ENCODE data around the gene NELL2.

NELL2 gene

DNA sequence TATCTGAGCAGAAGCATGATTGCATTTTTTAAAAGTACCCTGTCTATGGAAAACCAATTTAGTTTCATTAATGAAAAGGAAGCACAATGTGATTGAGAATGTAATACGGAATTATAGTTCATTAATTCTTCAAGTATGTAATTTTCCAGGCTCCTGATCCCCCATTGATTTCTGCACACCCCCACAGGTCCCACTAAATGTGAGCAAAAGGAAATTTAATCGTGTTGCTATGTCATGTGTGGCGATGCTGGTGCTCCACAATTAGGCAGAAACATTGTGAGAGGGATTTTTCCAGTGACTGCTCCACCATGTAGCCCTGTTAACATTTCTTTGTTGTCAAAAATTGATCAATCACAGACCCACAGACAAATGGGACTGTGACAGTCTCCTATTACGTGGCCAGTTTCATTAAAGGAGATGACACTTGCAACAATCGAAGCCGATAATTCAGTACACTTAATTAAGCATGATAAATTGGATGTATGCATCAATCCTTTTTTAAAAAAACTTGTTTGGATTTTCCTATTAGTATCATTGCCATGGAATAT is 306.0 kb downstream of the NELL2 start:
- Histone ChIP-seq H3K9me3 (ENCODE audit: control insufficient read depth in 1 of 2, low read length in 2 of 2) (no peaks in the 10 kb centered on the region), H3K4me3 (ENCODE audit: low read depth in 1 of 2, low read length in 2 of 2) (no peak overlapping the region), H3K4me1 (ENCODE audit: control insufficient read depth in 1 of 2, insufficient read depth in 2 of 2, low read length in 2 of 2) (no peaks in the 10 kb centered on the region), H3K27me3 (ENCODE audit: control insufficient read depth in 1 of 2, insufficient read depth in 2 of 2, low read length in 2 of 2) (no peaks in the 10 kb centered on the region), H3K27ac (ENCODE audit: low read depth, low read length) (no peak overlapping the region), H3K9ac (ENCODE audit: low read depth in 1 of 2, low read length in 2 of 2) (no peak overlapping the region), H3K36me3 (ENCODE audit: control insufficient read depth in 1 of 2, insufficient read depth in 2 of 2, low read length in 2 of 2) (no peaks in the 10 kb centered on the region)

DNA sequence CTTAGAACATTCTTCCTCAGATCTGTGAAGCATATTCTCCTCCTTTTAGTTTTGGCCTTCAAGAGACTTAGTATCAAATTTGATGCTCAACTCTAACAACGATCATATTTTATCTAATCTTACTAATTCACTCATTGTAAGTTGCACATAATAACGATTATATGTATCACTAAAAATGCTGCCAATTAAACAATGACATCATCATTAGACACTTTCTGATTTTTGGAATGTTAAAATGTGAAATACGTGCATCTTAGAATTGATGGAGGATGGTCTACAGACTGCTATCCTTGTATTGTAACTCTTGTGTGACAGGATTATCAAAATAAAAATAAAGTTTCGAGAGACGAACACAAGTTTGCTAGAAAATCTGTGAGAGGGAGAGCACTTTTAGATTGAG is 311.0 kb downstream of the NELL2 start:
- Histone ChIP-seq H3K27ac (ENCODE audit: low read depth, low read length) (no peak overlapping the region), H3K27me3 (ENCODE audit: control insufficient read depth in 1 of 2, insufficient read depth in 2 of 2, low read length in 2 of 2) (no peaks in the 10 kb centered on the region), H3K4me3 (ENCODE audit: low read depth in 1 of 2, low read length in 2 of 2) (no peak overlapping the region), H3K9ac (ENCODE audit: low read depth in 1 of 2, low read length in 2 of 2) (no peak overlapping the region), H3K9me3 (ENCODE audit: control insufficient read depth in 1 of 2, low read length in 2 of 2) (no peaks in the 10 kb centered on the region), H3K36me3 (ENCODE audit: control insufficient read depth in 1 of 2, insufficient read depth in 2 of 2, low read length in 2 of 2) (no peaks in the 10 kb centered on the region), H3K4me1 (ENCODE audit: control insufficient read depth in 1 of 2, insufficient read depth in 2 of 2, low read length in 2 of 2) (no peaks in the 10 kb centered on the region)

- Histone ChIP-seq H3K36me3 (ENCODE audit: control insufficient read depth in 1 of 2, insufficient read depth in 2 of 2, low read length in 2 of 2) (no peaks in the 10 kb centered on the region), H3K27me3 (ENCODE audit: control insufficient read depth in 1 of 2, insufficient read depth in 2 of 2, low read length in 2 of 2) (no peaks in the 10 kb centered on the region), H3K4me3 (ENCODE audit: low read depth in 1 of 2, low read length in 2 of 2) (no peak overlapping the region), H3K27ac (ENCODE audit: low read depth, low read length) (no peak overlapping the region), H3K9me3 (ENCODE audit: control insufficient read depth in 1 of 2, low read length in 2 of 2) (no peaks in the 10 kb centered on the region), H3K4me1 (ENCODE audit: control insufficient read depth in 1 of 2, insufficient read depth in 2 of 2, low read length in 2 of 2) (no peaks in the 10 kb centered on the region), H3K9ac (ENCODE audit: low read depth in 1 of 2, low read length in 2 of 2) (no peak overlapping the region)
Observed at GRCh38 chr12:44563486-44563885, 312.6 kb downstream of the NELL2 start.

DNA sequence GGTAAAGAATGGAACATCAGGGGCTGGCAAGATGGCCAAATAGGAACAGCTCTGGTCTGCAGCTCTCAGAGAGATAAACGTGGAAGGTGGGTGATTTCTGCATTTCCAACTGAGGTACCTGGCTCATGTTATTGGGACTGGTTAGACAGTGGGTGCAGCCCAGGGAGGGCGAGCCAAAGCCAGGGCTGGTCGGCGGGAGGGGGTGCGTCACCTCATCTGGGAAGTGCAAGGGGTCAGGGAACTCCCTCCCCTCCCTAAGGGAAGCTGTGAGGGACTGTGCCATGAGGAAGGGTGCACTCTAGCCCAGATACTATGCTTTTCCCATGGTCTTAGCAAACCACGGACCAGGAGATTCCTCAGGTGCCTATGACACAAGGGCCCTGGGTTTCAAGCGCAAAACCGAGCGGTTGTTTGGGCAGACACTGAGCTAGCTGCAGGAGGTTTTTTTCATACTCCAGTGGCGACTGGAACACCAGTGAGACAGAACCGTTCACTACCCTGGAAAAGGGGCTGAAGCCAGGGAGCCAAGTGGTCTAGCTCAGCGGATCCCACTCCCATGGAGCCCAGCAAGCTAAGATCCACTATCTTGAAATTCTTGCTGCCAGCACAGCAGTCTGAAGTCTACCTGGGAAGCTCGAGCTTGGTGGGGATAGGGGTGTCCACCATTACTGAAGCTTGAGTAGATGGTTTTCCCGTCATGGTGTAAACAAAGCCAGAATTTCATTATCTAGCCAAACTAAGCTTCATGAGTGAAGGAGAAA is 317.6 kb downstream of the NELL2 start:
- H3K9ac ChIP-seq (ENCODE audit: low read depth in 1 of 2, low read length in 2 of 2), result no peak overlapping the region
- H3K9me3 ChIP-seq (ENCODE audit: control insufficient read depth in 1 of 2, low read length in 2 of 2), result no peaks in the 10 kb centered on the region
- H3K4me3 ChIP-seq (ENCODE audit: low read depth in 1 of 2, low read length in 2 of 2), result no peak overlapping the region

GRCh38 chr12:44555454-44555853 is 320.7 kb downstream of the NELL2 start:
- H3K9ac ChIP-seq (ENCODE audit: low read depth in 1 of 2, low read length in 2 of 2), result no peak overlapping the region
- no peaks in the 10 kb centered on the region for H3K4me1 ChIP-seq (ENCODE audit: control insufficient read depth in 1 of 2, insufficient read depth in 2 of 2, low read length in 2 of 2)
- H3K36me3 ChIP-seq (ENCODE audit: control insufficient read depth in 1 of 2, insufficient read depth in 2 of 2, low read length in 2 of 2), result no peaks in the 10 kb centered on the region
- H3K27ac ChIP-seq (ENCODE audit: low read depth, low read length), result no peak overlapping the region
- no peak overlapping the region for H3K4me3 ChIP-seq (ENCODE audit: low read depth in 1 of 2, low read length in 2 of 2)
- H3K9me3 ChIP-seq (ENCODE audit: control insufficient read depth in 1 of 2, low read length in 2 of 2), result no peaks in the 10 kb centered on the region
- H3K27me3 ChIP-seq (ENCODE audit: control insufficient read depth in 1 of 2, insufficient read depth in 2 of 2, low read length in 2 of 2), result no peaks in the 10 kb centered on the region

More for the DNA sequence above, 317.6 kb downstream of the NELL2 start:
- Histone ChIP-seq H3K4me1 (ENCODE audit: control insufficient read depth in 1 of 2, insufficient read depth in 2 of 2, low read length in 2 of 2) (no peaks in the 10 kb centered on the region), H3K27me3 (ENCODE audit: control insufficient read depth in 1 of 2, insufficient read depth in 2 of 2, low read length in 2 of 2) (no peaks in the 10 kb centered on the region), H3K36me3 (ENCODE audit: control insufficient read depth in 1 of 2, insufficient read depth in 2 of 2, low read length in 2 of 2) (no peaks in the 10 kb centered on the region), H3K27ac (ENCODE audit: low read depth, low read length) (no peak overlapping the region)

DNA sequence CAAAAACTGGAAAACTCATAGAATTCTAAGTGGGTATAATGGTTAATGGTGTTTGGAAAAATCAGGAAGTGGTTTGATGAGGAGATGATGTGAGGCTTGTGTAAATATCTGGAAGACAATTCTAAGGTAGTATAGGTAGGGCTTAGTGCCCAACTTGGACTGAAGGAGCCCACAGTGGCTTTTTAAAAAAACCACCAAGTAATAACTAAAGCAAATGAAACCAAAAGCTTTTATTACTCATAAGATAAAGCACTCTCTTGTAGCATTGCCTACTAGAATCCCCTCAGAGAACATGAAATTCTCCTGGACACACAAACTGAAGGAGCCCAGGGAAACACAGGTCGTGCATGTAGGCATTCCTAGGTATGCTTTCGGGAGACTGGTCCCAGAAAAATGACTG is 324.5 kb downstream of the NELL2 start:
- Histone ChIP-seq H3K9me3 (ENCODE audit: control insufficient read depth in 1 of 2, low read length in 2 of 2) (no peaks in the 10 kb centered on the region), H3K36me3 (ENCODE audit: control insufficient read depth in 1 of 2, insufficient read depth in 2 of 2, low read length in 2 of 2) (no peaks in the 10 kb centered on the region), H3K27ac (ENCODE audit: low read depth, low read length) (no peak overlapping the region), H3K27me3 (ENCODE audit: control insufficient read depth in 1 of 2, insufficient read depth in 2 of 2, low read length in 2 of 2) (no peaks in the 10 kb centered on the region), H3K4me3 (ENCODE audit: low read depth in 1 of 2, low read length in 2 of 2) (no peak overlapping the region), H3K4me1 (ENCODE audit: control insufficient read depth in 1 of 2, insufficient read depth in 2 of 2, low read length in 2 of 2) (no peaks in the 10 kb centered on the region), H3K9ac (ENCODE audit: low read depth in 1 of 2, low read length in 2 of 2) (no peak overlapping the region)

GRCh38 chr12:44550377-44550776 is 325.7 kb downstream of the NELL2 start:
- Histone ChIP-seq H3K36me3 (ENCODE audit: control insufficient read depth in 1 of 2, insufficient read depth in 2 of 2, low read length in 2 of 2) (no peaks in the 10 kb centered on the region), H3K4me3 (ENCODE audit: low read depth in 1 of 2, low read length in 2 of 2) (no peak overlapping the region), H3K9ac (ENCODE audit: low read depth in 1 of 2, low read length in 2 of 2) (no peak overlapping the region), H3K27ac (ENCODE audit: low read depth, low read length) (no peak overlapping the region), H3K9me3 (ENCODE audit: control insufficient read depth in 1 of 2, low read length in 2 of 2) (no peaks in the 10 kb centered on the region), H3K4me1 (ENCODE audit: control insufficient read depth in 1 of 2, insufficient read depth in 2 of 2, low read length in 2 of 2) (no peaks in the 10 kb centered on the region), H3K27me3 (ENCODE audit: control insufficient read depth in 1 of 2, insufficient read depth in 2 of 2, low read length in 2 of 2) (no peaks in the 10 kb centered on the region)

- Histone ChIP-seq H3K27me3 (ENCODE audit: control insufficient read depth in 1 of 2, insufficient read depth in 2 of 2, low read length in 2 of 2) (no peaks in the 10 kb centered on the region), H3K36me3 (ENCODE audit: control insufficient read depth in 1 of 2, insufficient read depth in 2 of 2, low read length in 2 of 2) (no peaks in the 10 kb centered on the region), H3K9ac (ENCODE audit: low read depth in 1 of 2, low read length in 2 of 2) (no peak overlapping the region), H3K27ac (ENCODE audit: low read depth, low read length) (no peak overlapping the region), H3K4me1 (ENCODE audit: control insufficient read depth in 1 of 2, insufficient read depth in 2 of 2, low read length in 2 of 2) (no peaks in the 10 kb centered on the region), H3K9me3 (ENCODE audit: control insufficient read depth in 1 of 2, low read length in 2 of 2) (no peaks in the 10 kb centered on the region), H3K4me3 (ENCODE audit: low read depth in 1 of 2, low read length in 2 of 2) (no peak overlapping the region)
Observed at GRCh38 chr12:44546060-44546459, 330.1 kb downstream of the NELL2 start.

DNA sequence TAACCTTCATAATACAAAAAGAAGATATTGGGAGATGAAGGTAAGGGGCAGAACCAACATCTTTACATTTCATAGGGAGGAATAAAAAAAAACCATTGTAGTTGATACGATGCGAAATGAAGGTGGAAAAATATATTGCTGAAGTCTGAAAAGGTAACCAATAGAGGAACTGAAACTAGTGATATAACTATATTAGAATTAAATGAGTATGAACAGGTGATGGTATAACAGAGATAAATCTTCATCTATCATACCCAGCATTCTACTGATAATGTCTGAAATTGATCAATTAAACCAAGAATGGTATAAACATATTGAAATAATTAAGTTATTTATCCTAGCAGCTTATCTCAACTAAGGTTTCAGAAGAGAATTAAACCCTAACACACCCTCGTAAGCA is 332.1 kb downstream of the NELL2 start:
- H3K9ac ChIP-seq (ENCODE audit: low read depth in 1 of 2, low read length in 2 of 2), result no peak overlapping the region
- H3K27ac ChIP-seq (ENCODE audit: low read depth, low read length), result no peak overlapping the region
- H3K36me3 ChIP-seq (ENCODE audit: control insufficient read depth in 1 of 2, insufficient read depth in 2 of 2, low read length in 2 of 2), result no peaks in the 10 kb centered on the region
- H3K4me3 ChIP-seq (ENCODE audit: low read depth in 1 of 2, low read length in 2 of 2), result no peak overlapping the region
- H3K4me1 ChIP-seq (ENCODE audit: control insufficient read depth in 1 of 2, insufficient read depth in 2 of 2, low read length in 2 of 2), result no peaks in the 10 kb centered on the region
- H3K9me3 ChIP-seq (ENCODE audit: control insufficient read depth in 1 of 2, low read length in 2 of 2), result no peaks in the 10 kb centered on the region
- H3K27me3 ChIP-seq (ENCODE audit: control insufficient read depth in 1 of 2, insufficient read depth in 2 of 2, low read length in 2 of 2), result no peaks in the 10 kb centered on the region

GRCh38 chr12:44542716-44543115 is 333.4 kb downstream of the NELL2 start:
- H3K27me3 ChIP-seq (ENCODE audit: control insufficient read depth in 1 of 2, insufficient read depth in 2 of 2, low read length in 2 of 2), result no peaks in the 10 kb centered on the region
- no peak overlapping the region for H3K27ac ChIP-seq (ENCODE audit: low read depth, low read length)
- H3K9me3 ChIP-seq (ENCODE audit: control insufficient read depth in 1 of 2, low read length in 2 of 2), result no peaks in the 10 kb centered on the region
- H3K36me3 ChIP-seq (ENCODE audit: control insufficient read depth in 1 of 2, insufficient read depth in 2 of 2, low read length in 2 of 2), result no peaks in the 10 kb centered on the region
- no peaks in the 10 kb centered on the region for H3K4me1 ChIP-seq (ENCODE audit: control insufficient read depth in 1 of 2, insufficient read depth in 2 of 2, low read length in 2 of 2)
- no peak overlapping the region for H3K9ac ChIP-seq (ENCODE audit: low read depth in 1 of 2, low read length in 2 of 2)
- no peak overlapping the region for H3K4me3 ChIP-seq (ENCODE audit: low read depth in 1 of 2, low read length in 2 of 2)
